HG02938 (cell line): ENCODE results near the gene PYROXD2.
A peak's percentile ranks its signal among the peaks of the same experiment; 100 is the strongest.

Experiments used
- ATAC-seq: cut with Tn5 transposase; IDR thresholded peaks from one replicate; pipeline ENCODE4 v1.9.1; 2021; ENCODE audit warnings: mild to moderate bottlenecking, moderate library complexity; ENCODE audit not compliant: unreplicated experiment

The PYROXD2 gene

DNA sequence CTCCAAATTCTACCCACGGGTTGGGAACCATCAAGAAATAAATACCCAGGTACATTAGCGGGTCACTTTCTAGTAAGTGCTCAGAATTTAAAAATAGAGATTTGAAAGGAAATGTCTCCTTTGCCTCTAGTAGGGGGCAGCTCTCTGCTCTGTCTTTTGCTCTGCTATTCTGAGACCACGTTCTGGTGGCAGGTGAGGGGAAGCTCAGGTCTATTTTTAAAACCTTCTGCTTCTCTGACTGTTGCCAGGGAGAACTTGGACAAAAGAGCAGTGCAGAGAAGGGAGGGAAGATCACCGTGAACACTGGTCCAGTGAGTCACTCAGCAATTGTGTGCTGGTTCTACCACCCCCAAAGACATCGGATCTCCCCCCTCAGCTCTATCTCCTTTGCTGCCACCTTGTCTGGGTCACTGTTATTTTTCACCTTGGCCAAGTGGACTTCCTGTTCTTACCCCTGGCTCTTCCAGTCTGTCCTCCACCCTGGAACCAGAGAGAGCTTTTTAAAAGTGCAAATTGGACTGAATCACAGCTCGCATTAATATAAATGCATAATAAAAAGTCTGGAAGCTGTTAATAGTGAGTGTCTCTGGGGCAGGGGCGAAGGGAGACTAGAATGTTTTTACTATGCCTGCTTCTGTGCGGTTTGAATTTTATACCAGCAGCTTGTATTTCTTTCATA is 74.6 kb downstream of the PYROXD2 start:
- ATAC-seq = peak; percentile 42

DNA sequence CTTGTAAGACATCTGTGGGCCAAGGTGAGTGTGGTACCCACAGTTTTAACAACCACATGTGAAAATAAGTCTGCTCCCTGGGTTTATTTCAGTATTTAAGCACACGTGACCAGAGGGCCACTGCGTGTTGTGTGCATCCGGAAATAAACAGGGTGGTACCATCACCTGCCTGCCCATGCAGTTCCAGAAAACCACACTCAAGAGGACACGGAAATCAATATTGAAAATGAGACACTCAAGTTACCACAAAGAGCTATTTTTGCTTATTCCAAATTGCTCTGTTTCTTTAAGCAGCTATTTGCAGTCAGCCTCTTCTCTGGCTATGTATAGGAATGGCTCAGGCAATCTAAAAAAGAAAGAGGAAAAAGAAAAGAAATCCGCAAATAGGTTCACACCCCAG is 75.2 kb downstream of the PYROXD2 start:
- ATAC-seq = peak; percentile 81

DNA sequence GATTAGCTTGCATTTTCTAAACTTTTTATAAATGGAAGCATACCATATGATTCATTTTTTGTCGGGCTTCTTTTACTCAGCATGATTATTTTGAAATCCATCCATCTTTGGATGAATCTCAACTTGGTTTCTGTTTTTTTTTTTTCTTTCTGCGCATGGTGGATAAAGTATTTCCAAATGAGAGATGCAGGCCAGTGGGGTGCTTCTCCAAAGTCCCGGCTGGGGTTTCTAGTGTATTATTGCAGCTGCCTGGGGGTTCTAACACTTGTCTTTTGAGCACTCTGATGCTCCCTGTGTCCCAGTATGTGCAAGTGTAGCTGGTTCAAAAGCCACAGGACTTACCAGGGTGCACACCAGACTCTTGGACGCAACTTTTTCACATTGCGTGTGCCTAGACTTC is 76.1 kb downstream of the PYROXD2 start:
- ATAC-seq = no peak

DNA sequence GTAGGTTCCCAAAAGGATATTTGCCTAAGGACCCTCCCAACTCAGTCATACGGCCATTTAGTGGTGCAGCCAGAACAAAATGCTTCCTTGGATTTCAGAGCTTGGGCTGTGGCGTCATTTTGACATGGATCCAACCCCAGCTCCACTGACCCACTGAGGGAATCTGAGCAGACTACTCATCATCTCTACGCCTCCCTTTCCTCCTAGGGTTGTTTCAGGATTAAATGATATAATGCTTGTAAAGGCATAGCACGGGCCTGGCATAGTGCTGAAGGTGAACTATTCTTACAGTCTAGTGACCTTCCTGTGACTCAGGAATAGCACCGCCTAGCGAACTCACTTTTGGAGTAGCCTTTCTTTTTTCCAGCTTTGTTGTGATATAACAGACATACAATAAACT is 76.7 kb downstream of the PYROXD2 start:
- ATAC-seq = no peak

DNA sequence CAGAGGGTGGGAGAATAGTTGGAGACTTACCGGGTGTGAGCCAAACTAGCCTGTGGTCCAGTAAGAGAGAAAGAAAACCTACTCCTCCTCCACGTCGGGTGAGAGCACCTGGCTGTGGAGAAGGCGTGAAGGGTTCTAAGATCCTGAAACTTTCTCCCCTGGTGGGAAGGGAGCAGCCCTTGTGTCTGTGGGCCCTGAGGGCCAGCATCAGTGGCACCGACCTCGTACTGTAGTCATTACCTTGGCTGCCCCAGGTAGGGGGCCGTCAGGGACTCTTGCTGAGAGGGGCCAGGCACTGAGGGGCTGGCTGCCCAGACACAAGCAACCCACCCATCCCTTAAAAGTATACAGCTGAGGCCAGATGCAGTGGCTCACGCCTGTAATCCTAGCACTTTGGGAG is 77.5 kb downstream of the PYROXD2 start:
- ATAC-seq = no peak
